IMR-90 (cell line): ENCODE results near the gene RIC8A.

ENCODE experiments used
- BHLHE40 ChIP-seq: fragments of 150-350 bp; IDR thresholded peaks from 2 replicates; pipeline ENCODE4 v1.6.1; 2016; ENCODE audit warnings: mild to moderate bottlenecking, low read depth, low read length
- CEBPB ChIP-seq: IDR thresholded peaks from 2 replicates; pipeline ENCODE4 v1.6.1; 2012; ENCODE audit warnings: low read depth, low read length, improper control_type of control experiment
- CHD1 ChIP-seq: IDR thresholded peaks from 2 replicates; pipeline ENCODE4 v1.6.1; 2012; ENCODE audit warnings: low read depth, low read length, improper control_type of control experiment
- FOS ChIP-seq: fragments of 150-350 bp; IDR thresholded peaks from 2 replicates; pipeline ENCODE4 v1.6.1; 2016; ENCODE audit warnings: low read depth, low read length
- MAFK ChIP-seq: IDR thresholded peaks from 2 replicates; pipeline ENCODE4 v1.6.1; 2012; ENCODE audit warnings: low read depth, low read length, improper control_type of control experiment
- MXI1 ChIP-seq: IDR thresholded peaks from 2 replicates; pipeline ENCODE4 v1.6.1; 2012; ENCODE audit warnings: low read depth, mild to moderate bottlenecking, low read length, moderate library complexity, borderline replicate concordance
- POLR2A ChIP-seq: IDR thresholded peaks from 2 replicates; pipeline ENCODE4 v1.6.1; 2012; ENCODE audit warnings: mild to moderate bottlenecking, low read depth, low read length
- RAD21 ChIP-seq: IDR thresholded peaks from 2 replicates; pipeline ENCODE4 v1.6.1; 2012; ENCODE audit warnings: low read length, improper control_type of control experiment
- RFX5 ChIP-seq: IDR thresholded peaks from 2 replicates; pipeline ENCODE4 v1.8.0; 2012; ENCODE audit warnings: low read depth, mild to moderate bottlenecking, low read length, moderate library complexity
- SMC3 ChIP-seq: fragments of 150-350 bp; IDR thresholded peaks from 2 replicates; pipeline ENCODE4 v1.6.1; 2016; ENCODE audit warnings: low read depth, mild to moderate bottlenecking, antibody characterized with exemption, low read length, moderate library complexity
- TF ChIP-seq, protein P1 (sequence below): conservative IDR thresholded peaks from 2 replicates; pipeline ENCODE4 v1.5.1; 2012; ENCODE audit warnings: mild to moderate bottlenecking, low read depth, low read length, improper control_type of control experiment
- TF ChIP-seq, protein P2 (sequence below): fragments of 150-350 bp; IDR thresholded peaks from 2 replicates; pipeline ENCODE4 v1.6.1; 2016; ENCODE audit warnings: low read depth, mild to moderate bottlenecking, low read length, moderate library complexity, borderline replicate concordance
- TF ChIP-seq, protein P3 (sequence below): fragments of 150-350 bp; IDR thresholded peaks from 2 replicates; pipeline ENCODE4 v1.6.1; 2017; ENCODE audit warnings: mild to moderate bottlenecking, antibody characterized with exemption, low read length, low read depth

DNA sequence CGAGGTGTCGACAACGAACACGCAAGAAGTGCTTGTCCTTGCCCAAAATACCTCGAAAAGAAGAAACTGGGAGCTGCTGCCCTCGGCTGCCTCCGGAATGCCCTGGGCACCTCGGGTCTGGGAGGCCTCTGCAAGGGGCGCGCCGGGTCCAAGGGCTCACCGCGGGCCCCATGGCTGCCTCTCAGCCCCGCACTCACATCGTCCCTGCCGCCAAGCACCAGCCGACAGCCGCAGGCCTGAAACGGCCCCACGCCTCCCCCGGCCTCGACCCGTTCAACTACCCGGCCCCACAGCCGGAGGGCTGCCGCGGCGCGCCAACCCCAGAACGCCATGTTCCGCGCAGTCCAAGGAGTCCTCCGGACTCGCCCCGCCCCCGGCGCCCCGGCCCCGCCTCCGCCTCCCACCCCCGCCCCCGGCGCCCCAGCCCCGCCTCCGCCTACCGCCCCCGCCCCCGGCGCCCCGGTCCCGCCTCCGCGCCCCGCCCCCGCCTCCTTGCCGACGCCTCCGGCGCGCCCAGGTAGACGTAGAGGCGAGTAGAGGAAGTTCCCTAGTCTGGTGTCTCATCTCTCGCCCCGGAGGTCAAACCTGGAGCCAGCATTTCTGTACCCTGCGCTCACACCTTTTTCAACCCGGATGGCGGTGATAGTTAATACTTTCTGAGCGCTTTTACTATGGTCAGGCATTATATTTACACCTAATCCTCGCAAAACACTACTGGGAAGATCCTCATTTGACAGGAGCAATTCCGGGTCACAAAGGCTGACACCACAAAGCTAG lies 28.7 kb downstream of the RIC8A start, which contains the start of gene SIRT3:
- TF ChIP-seq MXI1 (no peak), POLR2A (peak; percentile 70), MAFK (no peak), RAD21 (no peak; the same call in 1 of the 2 replicates), SMC3 (no peak; the same call in 1 of the 2 replicates), BHLHE40 (0 out of 2 replicates have a peak, but pooled peaks have one; percentile 25), FOS (no peak), CHD1 (no peak), RFX5 (no peak), CEBPB (no peak)
- TF ChIP-seq, protein P1, sequence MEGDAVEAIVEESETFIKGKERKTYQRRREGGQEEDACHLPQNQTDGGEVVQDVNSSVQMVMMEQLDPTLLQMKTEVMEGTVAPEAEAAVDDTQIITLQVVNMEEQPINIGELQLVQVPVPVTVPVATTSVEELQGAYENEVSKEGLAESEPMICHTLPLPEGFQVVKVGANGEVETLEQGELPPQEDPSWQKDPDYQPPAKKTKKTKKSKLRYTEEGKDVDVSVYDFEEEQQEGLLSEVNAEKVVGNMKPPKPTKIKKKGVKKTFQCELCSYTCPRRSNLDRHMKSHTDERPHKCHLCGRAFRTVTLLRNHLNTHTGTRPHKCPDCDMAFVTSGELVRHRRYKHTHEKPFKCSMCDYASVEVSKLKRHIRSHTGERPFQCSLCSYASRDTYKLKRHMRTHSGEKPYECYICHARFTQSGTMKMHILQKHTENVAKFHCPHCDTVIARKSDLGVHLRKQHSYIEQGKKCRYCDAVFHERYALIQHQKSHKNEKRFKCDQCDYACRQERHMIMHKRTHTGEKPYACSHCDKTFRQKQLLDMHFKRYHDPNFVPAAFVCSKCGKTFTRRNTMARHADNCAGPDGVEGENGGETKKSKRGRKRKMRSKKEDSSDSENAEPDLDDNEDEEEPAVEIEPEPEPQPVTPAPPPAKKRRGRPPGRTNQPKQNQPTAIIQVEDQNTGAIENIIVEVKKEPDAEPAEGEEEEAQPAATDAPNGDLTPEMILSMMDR: 0 out of 2 replicates have a peak, but pooled peaks have one; percentile 1
- TF ChIP-seq, protein P2, sequence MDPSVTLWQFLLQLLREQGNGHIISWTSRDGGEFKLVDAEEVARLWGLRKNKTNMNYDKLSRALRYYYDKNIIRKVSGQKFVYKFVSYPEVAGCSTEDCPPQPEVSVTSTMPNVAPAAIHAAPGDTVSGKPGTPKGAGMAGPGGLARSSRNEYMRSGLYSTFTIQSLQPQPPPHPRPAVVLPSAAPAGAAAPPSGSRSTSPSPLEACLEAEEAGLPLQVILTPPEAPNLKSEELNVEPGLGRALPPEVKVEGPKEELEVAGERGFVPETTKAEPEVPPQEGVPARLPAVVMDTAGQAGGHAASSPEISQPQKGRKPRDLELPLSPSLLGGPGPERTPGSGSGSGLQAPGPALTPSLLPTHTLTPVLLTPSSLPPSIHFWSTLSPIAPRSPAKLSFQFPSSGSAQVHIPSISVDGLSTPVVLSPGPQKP: no peak
- TF ChIP-seq, protein P3, sequence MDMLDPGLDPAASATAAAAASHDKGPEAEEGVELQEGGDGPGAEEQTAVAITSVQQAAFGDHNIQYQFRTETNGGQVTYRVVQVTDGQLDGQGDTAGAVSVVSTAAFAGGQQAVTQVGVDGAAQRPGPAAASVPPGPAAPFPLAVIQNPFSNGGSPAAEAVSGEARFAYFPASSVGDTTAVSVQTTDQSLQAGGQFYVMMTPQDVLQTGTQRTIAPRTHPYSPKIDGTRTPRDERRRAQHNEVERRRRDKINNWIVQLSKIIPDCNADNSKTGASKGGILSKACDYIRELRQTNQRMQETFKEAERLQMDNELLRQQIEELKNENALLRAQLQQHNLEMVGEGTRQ: no peak
